ENCODE measurements around the gene RAB26.
A peak's percentile ranks its signal among the peaks of the same experiment; 100 is the strongest.
"Not testable (repeated sequence)": the region's sequence is repeated elsewhere in the genome, so short reads cannot be mapped to it uniquely, and the experiment has no call there.

The RAB26 gene

DNA sequence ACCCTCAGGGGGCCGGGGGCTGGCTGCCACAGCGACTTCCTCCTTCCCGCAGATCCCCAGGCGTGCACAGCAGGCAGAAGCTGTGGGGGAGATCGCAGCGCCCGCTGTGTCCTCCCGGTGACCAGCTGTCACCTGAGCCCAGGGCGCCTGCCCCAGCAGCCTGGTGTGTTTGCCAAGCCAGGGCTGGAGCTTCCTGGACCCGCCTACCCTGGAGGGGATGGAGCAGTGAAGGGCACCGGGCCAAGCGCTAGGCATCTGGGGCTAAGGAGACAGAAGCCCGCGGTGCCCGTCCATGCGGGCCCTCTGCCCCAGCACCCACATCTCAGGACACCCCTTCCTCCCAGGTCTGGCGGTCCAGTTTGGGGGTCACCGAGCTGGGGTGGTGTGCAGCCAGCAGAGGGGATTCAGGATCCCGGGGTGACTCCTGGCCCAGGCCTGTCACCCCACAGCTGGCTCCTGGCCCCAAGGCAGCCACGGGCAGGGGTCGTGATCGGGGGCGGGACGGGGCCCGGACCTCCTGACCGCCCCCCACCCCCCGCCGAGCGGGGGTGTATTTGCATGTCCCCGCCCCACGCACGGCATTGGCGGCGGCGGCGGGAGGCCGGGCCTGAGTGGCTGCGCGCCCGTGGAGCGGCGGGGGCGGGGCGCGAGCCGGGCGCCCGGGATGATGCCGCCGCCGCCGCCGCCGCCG, at the start of gene RAB26:
Gene RAB26, plus strand, starts transcription at position 645 of the 691 bp plus-strand sequence. CDS start 159 bp downstream, outside the sequence.
- peak in 1 of 2 donors; percentile 25 for DNase-seq (ENCODE audit: low read depth in 2 of 2)

DNA sequence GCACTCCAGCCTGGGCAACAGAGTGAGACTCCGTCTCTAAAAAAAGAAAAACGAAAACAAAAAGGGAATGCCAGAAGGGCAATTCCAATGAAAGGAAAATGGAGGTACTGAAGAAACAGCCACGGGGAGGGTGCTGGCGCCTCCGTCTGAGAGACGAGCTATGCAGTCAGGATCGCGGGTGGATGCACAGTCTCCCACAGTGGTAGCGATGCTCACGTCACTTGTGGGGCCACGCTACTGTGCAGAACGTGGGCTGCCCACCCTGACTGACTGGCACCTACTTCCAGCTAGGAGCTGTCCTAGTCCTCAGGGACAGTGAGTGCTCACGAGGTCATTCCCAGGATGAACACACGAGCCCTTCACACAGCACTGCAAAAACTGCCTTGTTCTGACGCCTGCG, 46.8 kb upstream of the RAB26 start:
- DNase-seq (ENCODE audit: low read depth in 2 of 2): not testable (repeated sequence)

DNA sequence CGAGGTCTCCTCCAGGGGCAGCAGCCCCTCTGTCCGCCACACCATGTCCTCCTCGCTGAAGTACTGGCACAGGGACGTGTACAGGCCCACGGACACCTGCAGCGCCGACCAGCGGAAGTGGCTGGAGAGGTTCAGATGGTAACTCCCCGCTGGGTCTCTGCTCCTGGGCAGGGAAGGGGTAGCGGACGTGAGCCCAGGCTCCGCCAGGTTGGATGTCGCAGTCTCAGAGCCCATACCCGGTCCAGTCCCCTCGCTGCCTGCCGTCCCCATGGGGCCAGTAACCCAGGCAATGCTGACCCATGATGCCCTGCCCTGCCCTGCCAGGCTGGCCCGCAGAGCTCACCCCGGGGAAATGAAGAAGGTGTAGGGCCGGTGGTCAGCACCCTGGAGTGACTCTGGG, 46.0 kb upstream of the RAB26 start:
- no peak for DNase-seq (ENCODE audit: low read depth in 2 of 2)

GRCh38 chr16:2104464-2104863, 44.0 kb upstream of the RAB26 start:
- not testable (repeated sequence) for DNase-seq (ENCODE audit: low read depth in 2 of 2)

GRCh38 chr16:2105291-2105690, 43.1 kb upstream of the RAB26 start:
- DNase-seq (ENCODE audit: low read depth in 2 of 2): not testable (repeated sequence)

- DNase-seq (ENCODE audit: low read depth in 2 of 2): not testable (repeated sequence)
Measured at GRCh38 chr16:2105769-2106168, 42.7 kb upstream of the RAB26 start.

DNA sequence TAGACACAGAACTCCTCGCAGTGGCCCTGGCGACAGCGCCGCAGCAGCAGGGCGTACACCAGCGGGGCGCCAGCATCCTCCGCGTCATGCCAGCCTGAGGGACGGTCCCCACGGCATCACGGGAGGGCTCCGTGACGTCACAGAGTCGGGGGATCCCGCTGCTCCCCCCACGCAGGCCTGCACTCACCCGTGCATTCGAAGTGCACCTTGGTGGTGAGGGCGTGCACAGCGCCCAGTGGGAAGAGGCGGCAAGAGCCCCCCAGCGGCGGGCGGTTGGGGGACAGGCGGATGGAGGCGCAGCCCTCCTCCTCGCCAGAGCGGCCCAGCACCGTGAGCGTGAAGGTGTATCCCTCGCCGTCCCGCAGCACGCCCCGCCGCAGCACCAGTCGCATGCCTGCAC, 42.2 kb upstream of the RAB26 start:
- not testable (repeated sequence) for DNase-seq (ENCODE audit: low read depth in 2 of 2)

DNA sequence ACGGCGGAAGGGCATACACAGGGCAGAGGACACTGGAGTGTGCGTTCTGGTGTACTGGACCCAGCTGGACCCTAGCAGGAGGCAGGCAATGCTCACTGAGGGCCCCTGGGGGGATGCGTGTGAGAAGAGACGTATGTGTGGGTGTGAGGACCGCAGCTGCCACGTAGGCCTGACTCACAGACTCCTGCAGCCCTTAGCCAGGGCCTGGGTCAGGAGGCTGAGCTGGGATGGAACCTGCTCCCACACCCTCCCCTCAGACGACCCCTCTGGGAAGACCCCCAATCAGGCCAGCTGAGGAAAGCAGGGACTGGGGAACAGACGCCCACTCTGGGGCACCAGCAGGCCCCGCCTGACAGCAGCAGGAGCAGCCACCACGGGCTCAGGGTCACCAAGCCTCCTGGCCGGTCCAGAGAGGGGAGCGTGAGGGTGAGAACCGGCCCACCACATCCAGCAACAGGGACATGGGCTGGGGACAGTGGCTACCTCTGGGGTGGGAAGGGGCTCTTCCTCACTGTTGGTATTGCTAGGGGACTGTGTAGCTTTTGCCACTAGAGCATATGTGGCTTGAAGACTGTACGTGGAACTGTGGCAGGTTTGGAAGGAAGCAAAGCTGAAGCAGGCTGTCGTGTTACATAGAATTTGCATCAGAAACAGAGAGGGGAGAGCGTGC, 41.2 kb upstream of the RAB26 start:
- not testable (repeated sequence) for DNase-seq (ENCODE audit: low read depth in 2 of 2)

DNA sequence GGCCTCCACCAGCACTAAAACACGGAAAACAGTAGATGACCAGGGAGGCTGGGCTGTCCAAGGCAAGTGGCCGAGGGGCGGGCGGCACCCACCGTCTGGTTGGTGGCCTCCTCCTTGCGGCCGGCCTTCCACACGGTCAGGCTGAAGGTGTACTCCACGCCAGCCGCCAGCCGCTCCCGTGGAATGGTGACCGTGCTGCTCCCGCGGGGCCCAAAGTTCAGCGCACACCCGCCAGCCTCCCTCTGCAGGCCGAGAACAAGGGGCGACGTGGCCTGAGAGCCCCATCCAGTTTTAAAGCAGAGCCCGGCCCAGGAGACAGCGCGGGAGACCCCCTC, 40.7 kb upstream of the RAB26 start:
- DNase-seq (ENCODE audit: low read depth in 2 of 2): not testable (repeated sequence)

DNA sequence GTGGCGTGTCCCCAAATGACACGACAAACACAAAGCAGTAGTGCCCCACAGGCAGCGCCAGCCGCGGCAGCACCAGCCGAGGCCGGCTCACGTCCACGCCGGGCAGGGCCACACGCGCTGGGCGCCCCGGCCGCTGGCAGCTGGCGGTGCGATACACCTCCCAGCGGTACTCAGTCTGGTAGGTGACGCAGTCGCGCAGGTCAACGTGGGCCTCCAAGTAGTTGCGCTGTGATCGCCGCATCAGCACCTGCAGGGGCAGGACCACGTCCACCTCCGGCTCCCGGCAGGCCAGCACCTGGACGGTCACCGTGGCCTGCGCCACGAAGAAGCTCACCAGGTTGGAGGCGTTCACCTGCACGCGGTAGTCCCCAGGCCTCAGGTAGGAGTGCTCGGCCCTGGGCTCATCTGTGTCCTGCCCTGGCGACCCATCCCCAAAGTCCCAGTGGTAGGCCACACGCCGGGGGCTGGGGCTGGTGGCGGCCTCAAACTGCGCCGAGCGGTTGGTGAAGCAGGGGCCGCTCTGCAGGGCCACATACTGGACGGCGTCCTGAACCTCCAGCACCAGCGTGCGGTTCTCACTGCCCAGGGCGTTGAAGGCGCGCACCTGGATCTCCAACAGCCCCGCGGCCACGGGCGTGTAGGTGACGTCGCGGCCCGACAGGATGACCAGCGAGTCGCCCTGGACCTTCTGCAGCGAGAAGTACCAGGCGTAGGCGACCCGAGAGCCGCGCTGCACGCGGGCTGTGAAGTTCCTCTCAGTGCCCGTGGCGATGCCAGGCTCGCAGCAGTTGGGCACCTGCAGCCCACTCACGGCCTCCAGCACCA, 39.8 kb upstream of the RAB26 start:
- not testable (repeated sequence) for DNase-seq (ENCODE audit: low read depth in 2 of 2)

DNA sequence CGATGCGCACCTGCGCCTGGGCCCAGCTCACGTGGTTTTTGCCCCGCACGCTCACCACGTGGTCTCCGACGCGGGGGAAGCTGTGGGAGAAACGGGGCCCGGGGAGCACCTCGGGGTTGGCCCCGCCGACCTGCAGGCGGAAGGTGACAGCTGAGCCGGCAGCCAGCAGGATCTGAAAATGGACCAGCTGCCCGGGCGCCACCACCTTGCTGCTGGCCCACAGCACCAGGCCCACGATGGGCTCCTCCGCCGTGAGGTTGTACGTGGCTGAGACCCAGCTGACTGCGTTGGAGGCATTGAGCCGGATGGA, 39.2 kb upstream of the RAB26 start:
- DNase-seq (ENCODE audit: low read depth in 2 of 2): not testable (repeated sequence)

DNA sequence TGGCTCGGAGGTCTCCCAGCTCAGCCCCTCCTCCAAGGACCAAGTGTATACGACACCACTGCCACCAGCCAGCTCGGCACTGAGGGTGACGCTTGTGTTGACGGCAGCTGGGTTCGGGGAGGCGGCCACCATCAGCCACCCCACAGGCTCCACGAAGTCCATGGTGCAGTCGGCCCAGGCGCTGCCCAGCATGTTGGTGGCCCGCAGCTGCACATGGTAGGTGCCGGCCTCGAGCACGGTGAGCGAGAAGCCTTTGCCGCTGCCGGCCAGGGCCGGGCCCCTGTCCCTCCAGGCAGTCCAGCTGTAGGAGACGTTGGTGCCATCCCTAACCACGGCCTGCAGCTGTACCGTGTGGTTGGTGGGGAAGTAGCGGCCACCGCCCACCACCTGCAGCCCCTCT, 38.6 kb upstream of the RAB26 start:
- DNase-seq (ENCODE audit: low read depth in 2 of 2): not testable (repeated sequence)

DNA sequence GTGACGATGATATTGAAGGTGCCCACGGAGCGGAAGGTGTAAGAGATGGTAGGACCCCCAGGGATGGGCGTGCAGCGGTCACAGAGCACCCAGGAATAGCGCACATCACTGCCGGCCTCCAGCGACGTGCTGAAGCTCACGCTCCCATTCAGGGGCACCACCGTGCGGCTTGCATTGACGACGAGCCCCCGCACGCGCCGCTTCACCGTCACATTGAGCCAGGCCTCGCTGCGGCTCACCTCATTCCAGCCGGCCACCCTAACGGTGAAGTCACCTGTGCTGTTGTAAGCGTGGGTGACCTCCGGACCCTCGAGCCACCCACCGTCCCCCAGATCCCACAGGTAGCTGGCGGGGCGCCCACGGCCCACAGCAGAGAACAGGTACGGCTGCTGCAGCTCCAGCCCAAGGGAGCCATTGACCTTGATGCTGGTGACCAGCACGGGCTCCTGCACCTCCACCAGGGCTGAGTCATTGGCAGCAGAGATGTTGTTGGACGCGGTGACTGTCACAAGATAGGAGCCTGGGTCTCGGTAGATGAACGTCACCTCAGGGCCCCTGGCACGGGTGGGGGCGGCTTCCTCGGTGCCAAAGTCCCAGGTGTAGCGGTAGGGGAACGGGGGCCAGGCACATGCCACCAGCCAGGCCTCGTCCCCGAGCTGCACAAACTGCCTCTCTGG, 38.0 kb upstream of the RAB26 start:
- DNase-seq (ENCODE audit: low read depth in 2 of 2): not testable (repeated sequence)

DNA sequence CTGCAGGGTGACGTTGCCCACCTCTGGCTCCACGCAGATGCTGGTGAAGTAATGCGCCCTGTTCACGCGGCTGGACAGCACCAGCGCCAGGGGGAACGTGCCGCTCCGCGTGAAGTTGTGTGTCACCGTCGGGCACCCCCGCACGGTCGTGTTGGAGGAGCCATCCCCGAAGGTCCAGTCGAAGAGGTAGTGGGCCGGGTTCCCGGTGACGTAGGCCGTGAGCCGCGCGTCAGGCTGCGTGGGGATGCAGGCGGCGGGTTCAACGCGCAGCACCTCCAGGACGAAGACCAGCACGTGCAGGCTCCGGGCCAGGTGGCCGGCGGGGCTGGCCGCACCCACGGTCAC, 37.4 kb upstream of the RAB26 start:
- DNase-seq (ENCODE audit: low read depth in 2 of 2): not testable (repeated sequence)

- DNase-seq (ENCODE audit: low read depth in 2 of 2): not testable (repeated sequence)
Measured at GRCh38 chr16:2111412-2112335, 36.8 kb upstream of the RAB26 start.

GRCh38 chr16:2112539-2113106, 35.8 kb upstream of the RAB26 start:
- not testable (repeated sequence) for DNase-seq (ENCODE audit: low read depth in 2 of 2)

DNA sequence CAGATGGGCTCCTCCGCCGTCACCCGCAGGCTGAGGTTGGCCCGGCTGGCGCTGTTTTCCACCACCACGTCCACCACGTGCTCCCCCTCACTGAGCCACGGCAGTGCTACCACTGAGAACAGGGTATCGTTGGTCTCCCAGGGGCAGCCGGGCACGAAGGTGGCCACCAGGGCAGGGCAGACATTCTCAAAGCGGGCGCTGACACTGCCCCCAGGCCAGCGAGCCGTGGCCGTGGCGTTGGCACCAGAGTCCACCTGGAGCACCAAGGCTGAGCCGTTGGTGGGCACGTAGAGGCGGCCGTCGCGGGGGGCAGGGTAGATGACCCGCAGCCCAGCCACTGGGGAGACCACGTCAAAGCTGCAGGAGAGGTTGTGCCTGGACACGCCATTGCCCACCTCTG, 34.2 kb upstream of the RAB26 start:
- DNase-seq (ENCODE audit: low read depth in 2 of 2): not testable (repeated sequence)

GRCh38 chr16:2114885-2115590, 33.4 kb upstream of the RAB26 start:
- DNase-seq (ENCODE audit: low read depth in 2 of 2): not testable (repeated sequence)

DNA sequence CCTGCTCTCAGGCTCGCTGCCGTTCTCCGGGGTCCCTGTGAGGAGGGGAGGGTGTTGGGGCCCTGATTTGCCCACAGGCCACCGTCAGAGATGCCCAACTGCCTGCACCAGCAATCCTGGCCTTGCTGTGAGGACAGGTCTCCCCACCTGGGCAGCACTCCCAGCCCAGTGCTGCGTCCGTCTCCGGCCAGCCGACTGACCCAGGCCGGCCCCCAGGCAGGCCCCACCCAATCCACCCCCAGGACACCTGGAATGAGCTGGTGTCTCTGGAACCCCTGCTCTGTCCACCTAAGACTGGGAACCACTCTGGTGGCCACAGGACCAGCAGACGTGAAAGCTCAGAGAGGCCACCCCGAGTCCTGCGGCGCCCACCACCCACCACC, 32.8 kb upstream of the RAB26 start:
- no peak for DNase-seq (ENCODE audit: low read depth in 2 of 2)

GRCh38 chr16:2116428-2116827, 32.0 kb upstream of the RAB26 start:
- not testable (repeated sequence) for DNase-seq (ENCODE audit: low read depth in 2 of 2)

Measured in activated CD4-positive, alpha-beta T cell treated with anti-CD3 and anti-CD28 coated beads for 24 hours (primary cell).